Neural crest cell (in vitro differentiated cells): Measurements from ENCODE around the gene N4BP2. TPM values are rescaled to one million over a fixed set of nuclear protein-coding genes. Genes with fewer than 3 reads are reported as not detected.

Experiments
- DNase-seq: peaks from one replicate; pipeline ENCODE4 v3.0.0; 2021; ENCODE audit warnings: low read depth, mixed read lengths, low spot score
- H3K27ac Mint-ChIP-seq: one replicate; pipeline ENCODE4 v1.8.0; 2021; ENCODE audit warnings: mild to moderate bottlenecking, mixed read lengths; ENCODE audit not compliant: unreplicated experiment
- H3K27me3 Mint-ChIP-seq: 2 replicates; pipeline ENCODE4 v1.8.0; 2021; ENCODE audit warnings: low read depth, mild to moderate bottlenecking, mixed read lengths
- H3K36me3 Mint-ChIP-seq: 2 replicates; pipeline ENCODE4 v1.8.0; 2021; ENCODE audit warnings: low read depth, mild to moderate bottlenecking, mixed read lengths
- H3K4me1 Mint-ChIP-seq: 2 replicates; pipeline ENCODE4 v1.8.0; 2021; ENCODE audit warnings: mixed read lengths
- H3K4me3 Mint-ChIP-seq: one replicate; pipeline ENCODE4 v1.8.0; 2021; ENCODE audit warnings: mild to moderate bottlenecking, mixed read lengths
- H3K9me3 Mint-ChIP-seq: 2 replicates; pipeline ENCODE4 v1.8.0; 2021; ENCODE audit warnings: mixed read lengths
- CTCF ChIP-seq: fragments of 200-600 bp; sonication (generic); conservative IDR thresholded peaks from 2 replicates; pipeline ENCODE4 v1.5.0; 2021; ENCODE audit warnings: antibody characterized with exemption, mild to moderate bottlenecking
- total RNA-seq: library from RNA; stranded (reverse); gene quantifications from 2 replicates; pipeline ENCODE4 v1.2.1, GENCODE V29; 2021

Gene N4BP2
- total RNA-seq, 1 donor from 2014 or later = 25.2 TPM

GRCh38 chr4:40033613-40034012 is 23.0 kb upstream of the N4BP2 start:
- no peak for TF ChIP-seq CTCF

GRCh38 chr4:40038977-40039376 is 17.7 kb upstream of the N4BP2 start:
- Mint-ChIP-seq H3K4me1 (no peaks in the 10 kb centered on the region), H3K27ac (no peak overlapping the region), H3K27me3 (no peaks in the 10 kb centered on the region), H3K36me3 (no peaks in the 10 kb centered on the region), H3K4me3 (no peak overlapping the region), H3K9me3 (peaks cover 5% of the 10 kb centered on the region)
- TF ChIP-seq CTCF = no peak
- no peak for DNase-seq

More at GRCh38 chr4:40033613-40034012, 23.0 kb upstream of the N4BP2 start:
- Mint-ChIP-seq H3K27me3 (no peaks in the 10 kb centered on the region), H3K27ac (no peak overlapping the region), H3K4me3 (no peak overlapping the region), H3K9me3 (peaks cover 5% of the 10 kb centered on the region), H3K36me3 (no peaks in the 10 kb centered on the region), H3K4me1 (no peaks in the 10 kb centered on the region)
- DNase-seq = no peak

- H3K4me3 Mint-ChIP-seq = no peak overlapping the region
- no peak overlapping the region for H3K27ac Mint-ChIP-seq
- no peaks in the 10 kb centered on the region for H3K4me1 Mint-ChIP-seq
- TF ChIP-seq CTCF = no peak
- no peaks in the 10 kb centered on the region for H3K36me3 Mint-ChIP-seq
- peaks cover 5% of the 10 kb centered on the region for H3K9me3 Mint-ChIP-seq
- no peaks in the 10 kb centered on the region for H3K27me3 Mint-ChIP-seq
- no peak for DNase-seq
These were observed 15.7 kb upstream of the N4BP2 start for GRCh38 chr4:40040908-40041307.

GRCh38 chr4:40043786-40044185 is 12.9 kb upstream of the N4BP2 start:
- Mint-ChIP-seq H3K4me3 (no peak overlapping the region), H3K9me3 (no peaks in the 10 kb centered on the region), H3K27me3 (no peaks in the 10 kb centered on the region), H3K4me1 (no peaks in the 10 kb centered on the region), H3K27ac (no peak overlapping the region), H3K36me3 (no peaks in the 10 kb centered on the region)
- no peak for DNase-seq
- TF ChIP-seq CTCF = no peak

GRCh38 chr4:40046311-40046980 is 10.2 kb upstream of the N4BP2 start:
- Mint-ChIP-seq H3K27ac (peak overlapping the region; percentile 17), H3K36me3 (no peaks in the 10 kb centered on the region), H3K4me1 (no peaks in the 10 kb centered on the region), H3K9me3 (no peaks in the 10 kb centered on the region), H3K4me3 (no peak overlapping the region), H3K27me3 (no peaks in the 10 kb centered on the region)
- no peak for TF ChIP-seq CTCF
- no peak for DNase-seq
